ENCODE data around the gene ARPP19.
"Not testable (repeated sequence)": the region's sequence is repeated elsewhere in the genome, so short reads cannot be mapped to it uniquely, and the experiment has no call there.

The ARPP19 gene

GRCh38 chr15:52551186-52551585 lies 17.6 kb downstream of the ARPP19 start:
- DNase-seq = not testable (repeated sequence)

- DNase-seq = no peak
Observed at GRCh38 chr15:52546031-52546751, 22.6 kb downstream of the ARPP19 start.

- DNase-seq = no peak
Observed at GRCh38 chr15:52540374-52541012, 28.3 kb downstream of the ARPP19 start.

- no peak for DNase-seq
Observed at GRCh38 chr15:52537459-52537858, 31.4 kb downstream of the ARPP19 start.

- DNase-seq = no peak
Observed at GRCh38 chr15:52532427-52532826, 36.4 kb downstream of the ARPP19 start.

- no peak for DNase-seq
Observed at GRCh38 chr15:52529940-52530339, 38.9 kb downstream of the ARPP19 start.

GRCh38 chr15:52529341-52529924 lies 39.4 kb downstream of the ARPP19 start:
- DNase-seq = no peak

GRCh38 chr15:52528564-52529340 lies 40.1 kb downstream of the ARPP19 start, which contains the start of gene MYO5A:
Gene MYO5A, minus strand, starts transcription at chr15:52528880. Its CDS starts 74 bp downstream, at chr15:52528806.
- DNase-seq = peak; percentile 49

- peak; percentile 5 for DNase-seq
Observed at GRCh38 chr15:52527911-52528563, 40.8 kb downstream of the ARPP19 start.

GRCh38 chr15:52527196-52527910 lies 41.5 kb downstream of the ARPP19 start:
- DNase-seq = no peak

- DNase-seq = no peak
Observed at GRCh38 chr15:52524223-52525136, 44.4 kb downstream of the ARPP19 start.

GRCh38 chr15:52523647-52524046 lies 45.2 kb downstream of the ARPP19 start:
- DNase-seq = no peak

GRCh38 chr15:52523192-52523591 lies 45.6 kb downstream of the ARPP19 start:
- DNase-seq = no peak

GRCh38 chr15:52521682-52522081 lies 47.1 kb downstream of the ARPP19 start:
- DNase-seq = no peak

GRCh38 chr15:52520421-52520820 lies 48.4 kb downstream of the ARPP19 start:
- no peak for DNase-seq

GRCh38 chr15:52518487-52519371 lies 50.1 kb downstream of the ARPP19 start:
- no peak for DNase-seq

GRCh38 chr15:52517014-52517413 lies 51.8 kb downstream of the ARPP19 start:
- DNase-seq = no peak

- DNase-seq = no peak
Observed at GRCh38 chr15:52515343-52515742, 53.5 kb downstream of the ARPP19 start.

GRCh38 chr15:52514482-52514881 lies 54.3 kb downstream of the ARPP19 start:
- DNase-seq = no peak

GRCh38 chr15:52512869-52513268 lies 56.0 kb downstream of the ARPP19 start:
- DNase-seq = not testable (repeated sequence)

Measured in effector CD8-positive, alpha-beta T cell (primary cell).